ENCODE data around the gene CHST4. TPM values are rescaled to one million over a fixed set of nuclear protein-coding genes. Genes with fewer than 3 reads are reported as not detected.

Gene CHST4
- total RNA-seq, 1 donor from 2014 or later, result 0.09 TPM

- Histone ChIP-seq H3K4me1 (ENCODE audit: insufficient read depth, low read length) (no peaks in the 10 kb centered on the region), H3K79me2 (ENCODE audit: insufficient read depth, low read length) (no peaks in the 10 kb centered on the region), H3K36me3 (ENCODE audit: insufficient read depth, low read length) (no peaks in the 10 kb centered on the region), H4K20me1 (ENCODE audit: insufficient read depth, low read length) (no peaks in the 10 kb centered on the region), H3K9me3 (ENCODE audit: insufficient read depth, low read depth, low read length) (no peaks in the 10 kb centered on the region), H3K27ac (ENCODE audit: low read depth, low read length) (no peak overlapping the region), H3K4me2 (ENCODE audit: low read length) (no peak overlapping the region), H3K27me3 (ENCODE audit: insufficient read depth, low read length) (no peaks in the 10 kb centered on the region), H2AFZ (ENCODE audit: low read depth, low read length) (no peak overlapping the region), H3K4me3 (ENCODE audit: insufficient read depth, low read depth, low read length) (no peak overlapping the region), H3K9ac (ENCODE audit: low read length) (no peak overlapping the region)
- Mint-ChIP-seq H3K27ac (ENCODE audit: unreplicated experiment) (no peak overlapping the region), H3K27me3 (ENCODE audit: low read depth, unreplicated experiment) (peaks cover 7% of the 10 kb centered on the region), H3K4me3 (ENCODE audit: unreplicated experiment) (no peak overlapping the region), H3K4me1 (ENCODE audit: low read depth, unreplicated experiment) (no peaks in the 10 kb centered on the region), H3K36me3 (ENCODE audit: low read depth, unreplicated experiment) (peaks cover 2% of the 10 kb centered on the region), H3K9me3 (ENCODE audit: unreplicated experiment) (no peaks in the 10 kb centered on the region)
- FAIRE-seq (no peak), DNase-seq (ENCODE audit: low read depth) (no peak)
- TF ChIP-seq, protein P1, sequence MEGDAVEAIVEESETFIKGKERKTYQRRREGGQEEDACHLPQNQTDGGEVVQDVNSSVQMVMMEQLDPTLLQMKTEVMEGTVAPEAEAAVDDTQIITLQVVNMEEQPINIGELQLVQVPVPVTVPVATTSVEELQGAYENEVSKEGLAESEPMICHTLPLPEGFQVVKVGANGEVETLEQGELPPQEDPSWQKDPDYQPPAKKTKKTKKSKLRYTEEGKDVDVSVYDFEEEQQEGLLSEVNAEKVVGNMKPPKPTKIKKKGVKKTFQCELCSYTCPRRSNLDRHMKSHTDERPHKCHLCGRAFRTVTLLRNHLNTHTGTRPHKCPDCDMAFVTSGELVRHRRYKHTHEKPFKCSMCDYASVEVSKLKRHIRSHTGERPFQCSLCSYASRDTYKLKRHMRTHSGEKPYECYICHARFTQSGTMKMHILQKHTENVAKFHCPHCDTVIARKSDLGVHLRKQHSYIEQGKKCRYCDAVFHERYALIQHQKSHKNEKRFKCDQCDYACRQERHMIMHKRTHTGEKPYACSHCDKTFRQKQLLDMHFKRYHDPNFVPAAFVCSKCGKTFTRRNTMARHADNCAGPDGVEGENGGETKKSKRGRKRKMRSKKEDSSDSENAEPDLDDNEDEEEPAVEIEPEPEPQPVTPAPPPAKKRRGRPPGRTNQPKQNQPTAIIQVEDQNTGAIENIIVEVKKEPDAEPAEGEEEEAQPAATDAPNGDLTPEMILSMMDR (IDR thresholded peaks at IDR 0.05; ENCODE audit: insufficient read depth, low read depth, low read length), result peak; percentile 11
- no peak for TF ChIP-seq EZH2 (IDR thresholded peaks at IDR 0.05; ENCODE audit: insufficient read depth, low read length)
Observed at GRCh38 chr16:71542377-71542776, 16.2 kb downstream of the CHST4 start.

- DNase-seq (ENCODE audit: low read depth), result no peak
- Mint-ChIP-seq H3K4me3 (ENCODE audit: unreplicated experiment) (no peak overlapping the region), H3K36me3 (ENCODE audit: low read depth, unreplicated experiment) (peaks cover 2% of the 10 kb centered on the region), H3K4me1 (ENCODE audit: low read depth, unreplicated experiment) (no peaks in the 10 kb centered on the region), H3K9me3 (ENCODE audit: unreplicated experiment) (peaks cover 4% of the 10 kb centered on the region), H3K27ac (ENCODE audit: unreplicated experiment) (no peak overlapping the region), H3K27me3 (ENCODE audit: low read depth, unreplicated experiment) (peaks cover 8% of the 10 kb centered on the region)
- Histone ChIP-seq H3K79me2 (ENCODE audit: insufficient read depth, low read length) (no peaks in the 10 kb centered on the region), H3K4me3 (ENCODE audit: insufficient read depth, low read depth, low read length) (no peak overlapping the region), H3K27ac (ENCODE audit: low read depth, low read length) (no peak overlapping the region), H3K4me2 (ENCODE audit: low read length) (no peak overlapping the region), H3K9ac (ENCODE audit: low read length) (no peak overlapping the region), H2AFZ (ENCODE audit: low read depth, low read length) (no peak overlapping the region), H3K36me3 (ENCODE audit: insufficient read depth, low read length) (no peaks in the 10 kb centered on the region), H3K9me3 (ENCODE audit: insufficient read depth, low read depth, low read length) (no peaks in the 10 kb centered on the region), H3K27me3 (ENCODE audit: insufficient read depth, low read length) (no peaks in the 10 kb centered on the region), H4K20me1 (ENCODE audit: insufficient read depth, low read length) (no peaks in the 10 kb centered on the region), H3K4me1 (ENCODE audit: insufficient read depth, low read length) (no peaks in the 10 kb centered on the region)
- FAIRE-seq, result no peak
- no peak for TF ChIP-seq EZH2 (IDR thresholded peaks at IDR 0.05; ENCODE audit: insufficient read depth, low read length)
- TF ChIP-seq, protein P1 (IDR thresholded peaks at IDR 0.05; ENCODE audit: insufficient read depth, low read depth, low read length), result no peak
Observed at GRCh38 chr16:71547168-71547567, 20.9 kb downstream of the CHST4 start.

DNA sequence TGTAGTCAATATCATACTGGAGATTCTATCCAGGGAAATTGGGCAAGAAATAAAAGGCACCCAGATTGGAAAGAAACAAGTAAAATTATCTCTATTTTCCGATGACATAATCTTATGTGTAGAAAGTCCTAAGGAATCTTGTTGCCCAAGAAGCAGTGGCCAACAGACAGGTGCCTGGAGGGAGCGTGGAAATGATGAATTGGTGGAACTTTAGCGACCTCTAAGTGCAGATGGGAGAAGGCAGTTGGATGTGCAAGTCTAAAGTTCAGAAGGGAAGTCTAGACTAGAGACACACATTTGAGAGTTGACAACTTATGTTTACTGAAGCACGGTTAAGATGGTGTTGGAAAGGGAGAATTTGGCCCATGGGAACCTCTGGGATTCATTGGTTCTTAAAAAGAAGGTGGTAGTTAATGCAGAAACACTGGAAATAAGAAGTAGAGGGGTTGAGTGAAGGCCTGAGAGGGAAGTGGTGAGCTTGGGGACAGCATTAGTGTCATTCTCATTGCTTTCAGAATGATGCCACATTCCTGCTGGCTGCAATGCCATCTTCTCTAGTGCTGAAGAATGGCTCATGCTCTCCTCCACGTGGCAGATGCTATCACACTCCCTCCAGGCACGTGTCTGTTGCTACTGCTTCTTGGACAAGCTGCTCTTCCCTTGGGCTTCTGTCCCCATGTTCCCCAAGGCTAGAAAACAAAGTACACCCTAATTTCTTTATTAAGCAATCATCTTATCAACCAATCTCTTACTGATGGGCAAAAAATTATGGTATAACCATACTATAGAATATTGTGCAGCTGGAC, 26.7 kb downstream of the CHST4 start:
- no peaks in the 10 kb centered on the region for H3K4me1 ChIP-seq (ENCODE audit: insufficient read depth, low read length)
- peaks cover 1% of the 10 kb centered on the region for H3K36me3 Mint-ChIP-seq (ENCODE audit: low read depth, unreplicated experiment)
- no peak overlapping the region for H2AFZ ChIP-seq (ENCODE audit: low read depth, low read length)
- FAIRE-seq, result no peak
- H3K36me3 ChIP-seq (ENCODE audit: insufficient read depth, low read length), result no peaks in the 10 kb centered on the region
- no peak overlapping the region for H3K4me3 ChIP-seq (ENCODE audit: insufficient read depth, low read depth, low read length)
- peaks cover 21% of the 10 kb centered on the region for H3K27me3 Mint-ChIP-seq (ENCODE audit: low read depth, unreplicated experiment)
- H3K9me3 ChIP-seq (ENCODE audit: insufficient read depth, low read depth, low read length), result no peaks in the 10 kb centered on the region
- H3K9ac ChIP-seq (ENCODE audit: low read length), result no peak overlapping the region
- no peak overlapping the region for H3K27ac Mint-ChIP-seq (ENCODE audit: unreplicated experiment)
- no peaks in the 10 kb centered on the region for H4K20me1 ChIP-seq (ENCODE audit: insufficient read depth, low read length)
- peaks cover 4% of the 10 kb centered on the region for H3K9me3 Mint-ChIP-seq (ENCODE audit: unreplicated experiment)
- H3K27me3 ChIP-seq (ENCODE audit: insufficient read depth, low read length), result no peaks in the 10 kb centered on the region
- TF ChIP-seq EZH2 (IDR thresholded peaks at IDR 0.05; ENCODE audit: insufficient read depth, low read length), result no peak
- TF ChIP-seq, protein P1 (IDR thresholded peaks at IDR 0.05; ENCODE audit: insufficient read depth, low read depth, low read length), result no peak
- no peak overlapping the region for H3K4me2 ChIP-seq (ENCODE audit: low read length)
- no peak overlapping the region for H3K4me3 Mint-ChIP-seq (ENCODE audit: unreplicated experiment)
- no peaks in the 10 kb centered on the region for H3K79me2 ChIP-seq (ENCODE audit: insufficient read depth, low read length)
- H3K27ac ChIP-seq (ENCODE audit: low read depth, low read length), result no peak overlapping the region
- H3K4me1 Mint-ChIP-seq (ENCODE audit: low read depth, unreplicated experiment), result no peaks in the 10 kb centered on the region
- DNase-seq (ENCODE audit: low read depth), result no peak
